Activated CD8-positive, alpha-beta T cell treated with anti-CD3 and anti-CD28 coated beads for 36 hours (primary cell): ENCODE results near the gene PTCD2. TPM values are rescaled to one million over a fixed set of nuclear protein-coding genes. Genes with fewer than 3 reads are reported as not detected.

Experiments
- ATAC-seq: fragments of 200-7000 bp; cut with Tn5 transposase; one replicate; pipeline ENCODE4 v1.10.0; 2021; ENCODE audit warnings: mild to moderate bottlenecking, moderate library complexity
- CTCF ChIA-PET: fragments of 350-600 bp; sonication (Branson Sonifier 250); formaldehyde crosslinking; loops from one replicate; lab custom pipeline; 2021; ENCODE audit warnings: antibody characterized with exemption; lab: Charles Lee
- POLR2A ChIA-PET: fragments of 350-600 bp; sonication (Branson Sonifier 250); formaldehyde crosslinking; loops from one replicate; lab custom pipeline; 2021; ENCODE audit warnings: antibody characterized with exemption; lab: Charles Lee
- DNase-seq: peaks from one replicate; pipeline ENCODE4 v3.0.0-alpha.2; 2020
- H3K27ac Mint-ChIP-seq: one replicate; pipeline ENCODE4 v1.8.0; 2021; ENCODE audit warnings: mild to moderate bottlenecking, mixed read lengths
- H3K27me3 Mint-ChIP-seq: one replicate; pipeline ENCODE4 v1.8.0; 2021; ENCODE audit warnings: mixed read lengths
- H3K36me3 Mint-ChIP-seq: one replicate; pipeline ENCODE4 v1.8.0; 2021; ENCODE audit warnings: low read depth, mixed read lengths
- H3K4me1 Mint-ChIP-seq: one replicate; pipeline ENCODE4 v1.8.0; 2021; ENCODE audit warnings: low read depth, mixed read lengths
- H3K4me3 Mint-ChIP-seq: one replicate; pipeline ENCODE4 v1.8.0; 2021; ENCODE audit warnings: mild to moderate bottlenecking, moderate library complexity, mixed read lengths
- H3K9me3 Mint-ChIP-seq: one replicate; pipeline ENCODE4 v1.8.0; 2021; ENCODE audit warnings: mixed read lengths
- intact Hi-C: fragments of 100-400 bp; cut with micrococcal nuclease; formaldehyde crosslinking; loops from one replicate; pipeline ENCODE4 v1.10.0; 2022
- total RNA-seq, 2 experiments: library from RNA; stranded (reverse); gene quantifications; one replicate each; pipeline ENCODE4 v1.2.3, GENCODE V29; 2021
- TF ChIP-seq, protein P1 (sequence below): fragments of 200-600 bp; IDR thresholded peaks from one replicate; pipeline ENCODE4 v1.8.0; 2022; ENCODE audit warnings: antibody characterized with exemption, mild to moderate bottlenecking

Gene PTCD2
- total RNA-seq, 2 experiments from 2014 or later: 10.9 to 11.7 TPM

DNA sequence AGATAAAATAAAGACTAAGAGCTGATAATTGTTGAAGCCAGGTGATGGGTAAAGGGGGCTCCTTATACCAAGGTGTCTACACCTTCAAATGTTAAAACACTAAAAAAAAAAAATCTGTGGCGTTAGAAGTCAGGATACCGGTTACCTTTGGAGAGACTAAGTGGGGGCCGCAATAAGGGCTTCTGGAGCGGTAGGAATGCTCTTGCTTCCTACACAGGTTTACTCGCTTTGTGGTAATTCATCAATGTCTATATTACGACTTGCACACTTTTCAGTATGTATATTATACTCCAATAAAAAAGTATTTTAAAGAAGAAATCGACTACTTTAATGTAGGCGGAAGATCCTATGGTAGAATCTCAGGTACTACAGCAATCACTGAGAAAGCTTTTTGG lies 12.6 kb upstream of the PTCD2 start:
- peaks cover 42% of the 10 kb centered on the region for H3K36me3 Mint-ChIP-seq
- intact Hi-C loops: no loop called here
- peaks cover 31% of the 10 kb centered on the region for H3K4me1 Mint-ChIP-seq
- peak overlapping the region; percentile 94 for H3K27ac Mint-ChIP-seq
- POLR2A ChIA-PET: interaction anchor here (0.6 to 5.3 kb wide), 8 partner anchors 9 to 163 kb away, joined by 3 to 68 read pairs (median 3); partner anchors contain the start of genes MRPS27 and PTCD2
- DNase-seq: no peak
- H3K27me3 Mint-ChIP-seq: no peaks in the 10 kb centered on the region
- H3K4me3 Mint-ChIP-seq: peak overlapping the region; percentile 86
- TF ChIP-seq, protein P1, sequence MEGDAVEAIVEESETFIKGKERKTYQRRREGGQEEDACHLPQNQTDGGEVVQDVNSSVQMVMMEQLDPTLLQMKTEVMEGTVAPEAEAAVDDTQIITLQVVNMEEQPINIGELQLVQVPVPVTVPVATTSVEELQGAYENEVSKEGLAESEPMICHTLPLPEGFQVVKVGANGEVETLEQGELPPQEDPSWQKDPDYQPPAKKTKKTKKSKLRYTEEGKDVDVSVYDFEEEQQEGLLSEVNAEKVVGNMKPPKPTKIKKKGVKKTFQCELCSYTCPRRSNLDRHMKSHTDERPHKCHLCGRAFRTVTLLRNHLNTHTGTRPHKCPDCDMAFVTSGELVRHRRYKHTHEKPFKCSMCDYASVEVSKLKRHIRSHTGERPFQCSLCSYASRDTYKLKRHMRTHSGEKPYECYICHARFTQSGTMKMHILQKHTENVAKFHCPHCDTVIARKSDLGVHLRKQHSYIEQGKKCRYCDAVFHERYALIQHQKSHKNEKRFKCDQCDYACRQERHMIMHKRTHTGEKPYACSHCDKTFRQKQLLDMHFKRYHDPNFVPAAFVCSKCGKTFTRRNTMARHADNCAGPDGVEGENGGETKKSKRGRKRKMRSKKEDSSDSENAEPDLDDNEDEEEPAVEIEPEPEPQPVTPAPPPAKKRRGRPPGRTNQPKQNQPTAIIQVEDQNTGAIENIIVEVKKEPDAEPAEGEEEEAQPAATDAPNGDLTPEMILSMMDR: no peak
- ATAC-seq: no peak
- CTCF ChIA-PET: interaction anchor here (1.1 to 2.7 kb wide), 6 partner anchors 8 to 525 kb away, joined by 3 to 48 read pairs (median 4); partner anchors contain the start of genes MRPS27 and PTCD2
- H3K9me3 Mint-ChIP-seq: no peaks in the 10 kb centered on the region

DNA sequence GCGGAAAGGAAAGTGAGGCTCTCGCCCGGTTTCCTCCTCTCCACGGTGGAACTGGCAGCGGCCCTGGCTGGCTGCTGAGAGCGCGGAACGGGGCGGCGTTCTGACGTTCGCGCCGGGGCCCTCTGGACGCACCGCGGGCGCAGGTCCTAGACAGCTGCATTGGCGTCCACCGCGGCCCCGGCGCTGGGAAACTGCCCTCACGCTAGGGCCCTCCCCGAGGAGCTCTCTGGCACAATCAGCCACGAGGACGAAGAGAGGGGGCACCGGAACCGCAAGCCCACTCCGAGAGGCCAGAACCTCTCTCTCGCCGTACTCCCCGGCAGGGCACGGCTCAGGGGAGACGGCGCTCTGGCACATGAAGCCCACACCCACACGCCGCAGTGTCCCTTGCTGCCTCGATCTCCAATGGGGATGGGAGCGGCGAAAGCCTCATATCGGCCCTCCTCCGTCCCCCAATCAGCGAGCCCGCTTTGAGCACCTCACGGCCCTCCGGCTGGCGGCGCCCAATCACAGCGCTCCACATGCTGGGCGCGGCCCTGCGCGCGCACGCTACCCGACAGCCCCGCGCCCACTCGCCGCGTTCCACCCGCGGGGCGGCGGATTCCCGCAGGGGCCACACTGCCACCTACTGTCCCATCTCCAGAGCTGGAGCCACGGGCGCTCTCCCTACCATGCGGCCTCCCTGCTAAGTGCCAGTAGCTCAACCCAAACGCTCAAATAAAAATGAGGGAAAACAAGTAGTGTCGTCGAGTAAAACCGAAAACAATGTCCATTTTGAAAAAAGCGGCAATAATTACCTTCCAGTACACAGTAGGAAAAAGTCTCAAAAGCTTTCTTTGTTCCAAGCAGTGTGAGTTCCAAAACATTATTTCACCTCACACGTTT lies 12.0 kb upstream of the PTCD2 start:
- peak overlapping the region; percentile 86 for H3K4me3 Mint-ChIP-seq
- ATAC-seq (peak; percentile 99), DNase-seq (peak; percentile 96)
- H3K4me1 Mint-ChIP-seq: peaks cover 31% of the 10 kb centered on the region
- intact Hi-C loops: loop anchor here (2.0 kb wide), 1 partner anchor 169 kb away; no protein-coding TSS in a partner anchor
- ChIA-PET POLR2A (interaction anchor here (0.6 to 5.3 kb wide), 9 partner anchors 8 to 540 kb away, joined by 3 to 68 read pairs (median 3); partner anchors contain the start of genes MRPS27 and PTCD2), CTCF (interaction anchor here (0.7 to 2.7 kb wide), 14 partner anchors 9 to 526 kb away, joined by 3 to 48 read pairs (median 3); partner anchors contain the start of genes MRPS27 and PTCD2)
- peak overlapping the region; percentile 94 for H3K27ac Mint-ChIP-seq
- H3K9me3 Mint-ChIP-seq: no peaks in the 10 kb centered on the region
- peaks cover 41% of the 10 kb centered on the region for H3K36me3 Mint-ChIP-seq
- TF ChIP-seq, protein P1: peak; percentile 65
- H3K27me3 Mint-ChIP-seq: no peaks in the 10 kb centered on the region

DNA sequence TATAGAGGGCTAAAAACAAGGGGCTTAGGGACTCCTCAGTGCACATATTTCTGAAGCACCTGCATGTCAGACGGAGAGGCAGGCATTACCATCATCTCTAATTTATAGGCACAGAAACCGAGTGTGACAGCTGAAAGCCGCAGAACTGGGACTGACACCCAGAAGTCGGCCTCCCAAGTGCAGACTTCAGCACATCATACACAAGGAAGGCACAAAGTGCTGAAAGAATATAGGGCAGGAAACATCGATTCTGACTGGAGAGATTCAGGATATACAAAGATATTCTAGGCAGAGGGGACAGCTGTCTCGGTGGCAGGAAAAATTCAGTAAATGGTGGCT lies 11.4 kb upstream of the PTCD2 start:
- Mint-ChIP-seq H3K4me1 (peaks cover 32% of the 10 kb centered on the region), H3K27ac (peak overlapping the region; percentile 94), H3K27me3 (no peaks in the 10 kb centered on the region), H3K9me3 (no peaks in the 10 kb centered on the region), H3K36me3 (peaks cover 41% of the 10 kb centered on the region), H3K4me3 (peak overlapping the region; percentile 86)
- ATAC-seq (no peak), DNase-seq (no peak)
- intact Hi-C loops: loop anchor here (2.0 kb wide), 1 partner anchor 170 kb away; no protein-coding TSS in a partner anchor
- TF ChIP-seq, protein P1: no peak
- ChIA-PET POLR2A (interaction anchor here (1.3 to 5.3 kb wide), 4 partner anchors 11 to 540 kb away, joined by 3 to 68 read pairs (median 4); partner anchors contain the start of genes MRPS27 and PTCD2), CTCF (interaction anchor here (0.7 to 2.7 kb wide), 12 partner anchors 9 to 526 kb away, joined by 3 to 48 read pairs (median 3); partner anchors contain the start of genes MRPS27 and PTCD2)

DNA sequence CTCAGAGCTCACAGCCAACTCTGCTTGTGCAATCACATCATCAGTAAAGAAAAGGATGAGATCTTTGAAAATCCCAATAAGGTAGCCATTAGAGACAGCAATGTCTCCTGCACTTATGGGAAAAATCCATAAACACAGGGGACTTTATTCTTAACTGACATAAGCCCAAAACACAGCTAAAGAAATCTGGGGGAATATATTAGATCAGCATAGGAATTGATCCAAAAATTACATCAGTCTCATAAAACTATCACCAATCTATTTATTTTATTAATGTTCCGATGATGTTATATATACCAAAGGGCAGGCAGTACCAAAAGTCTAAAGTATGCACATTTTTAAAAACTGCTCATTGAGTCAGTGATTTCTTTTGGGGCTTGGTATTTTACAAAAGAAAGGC lies 7.0 kb upstream of the PTCD2 start:
- CTCF ChIA-PET: interaction anchor here (1.2 kb wide), 1 partner anchor 9 kb away, joined by 3 read pairs; no protein-coding TSS in a partner anchor
- POLR2A ChIA-PET: no interaction called here
- H3K4me1 Mint-ChIP-seq: peaks cover 28% of the 10 kb centered on the region

More for the DNA sequence above, 7.0 kb upstream of the PTCD2 start:
- DNase-seq (no peak), ATAC-seq (no peak)
- Mint-ChIP-seq H3K27ac (no peak overlapping the region), H3K9me3 (no peaks in the 10 kb centered on the region), H3K4me3 (no peak overlapping the region), H3K36me3 (peaks cover 52% of the 10 kb centered on the region), H3K27me3 (no peaks in the 10 kb centered on the region)
- intact Hi-C loops: no loop called here
- TF ChIP-seq, protein P1: no peak
